Myocyte (in vitro differentiated cells): ENCODE data around the gene UMAD1. TPM values are rescaled to one million over a fixed set of nuclear protein-coding genes. Genes with fewer than 3 reads are reported as not detected.

Source experiments
- DNase-seq: peaks from one replicate; pipeline ENCODE4 v3.0.0-alpha.2; 2012; ENCODE audit warnings: low read depth
- polyA plus RNA-seq: library from polyadenylated mRNA; unstranded; fragments of >200 nt; gene quantifications from one replicate; pipeline ENCODE4 v1.2.1, GENCODE V29; 2012; ENCODE audit warnings: missing spikeins
- total RNA-seq: library from RNA; depleted of rRNA; stranded (reverse); fragments of >200 nt; gene quantifications from 2 replicates; pipeline ENCODE4 v1.2.3, GENCODE V29; 2014

Gene UMAD1
- 15.5 and 17.5 TPM in 2 replicates for total RNA-seq
- 7.3 TPM for polyA plus RNA-seq

- peak; percentile 100 for DNase-seq
These were observed at the start of gene UMAD1 for GRCh38 chr7:7640221-7641128. Gene UMAD1 (plus strand): TSS chr7:7640752. CDS start chr7:7673372, 32,620 bp downstream.

DNA sequence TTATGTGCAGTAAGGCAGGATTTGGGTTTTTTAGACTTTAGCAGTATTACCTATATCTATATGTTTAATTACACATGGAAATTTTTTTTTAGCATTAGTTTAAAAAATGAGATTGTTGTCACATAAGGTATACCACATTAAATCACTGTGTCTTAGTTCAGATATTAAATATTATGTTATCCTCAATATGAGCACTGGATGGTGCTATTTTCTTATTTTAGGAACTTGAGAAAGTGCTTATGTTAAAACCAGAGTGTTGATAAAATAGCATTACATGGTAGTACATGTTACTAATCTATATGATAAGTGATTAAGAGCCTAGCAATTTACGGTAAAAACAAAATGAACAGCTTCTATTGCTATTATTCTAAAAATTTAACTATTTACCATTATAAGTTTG lies 45.1 kb upstream of the UMAD1 start:
- peak; percentile 56 for DNase-seq

- peak; percentile 67 for DNase-seq
These were observed 44.4 kb upstream of the UMAD1 start for GRCh38 chr7:7596176-7596575.

GRCh38 chr7:7607010-7607409 lies 33.5 kb upstream of the UMAD1 start:
- DNase-seq: no peak

GRCh38 chr7:7609330-7609729 lies 31.2 kb upstream of the UMAD1 start:
- no peak for DNase-seq

DNA sequence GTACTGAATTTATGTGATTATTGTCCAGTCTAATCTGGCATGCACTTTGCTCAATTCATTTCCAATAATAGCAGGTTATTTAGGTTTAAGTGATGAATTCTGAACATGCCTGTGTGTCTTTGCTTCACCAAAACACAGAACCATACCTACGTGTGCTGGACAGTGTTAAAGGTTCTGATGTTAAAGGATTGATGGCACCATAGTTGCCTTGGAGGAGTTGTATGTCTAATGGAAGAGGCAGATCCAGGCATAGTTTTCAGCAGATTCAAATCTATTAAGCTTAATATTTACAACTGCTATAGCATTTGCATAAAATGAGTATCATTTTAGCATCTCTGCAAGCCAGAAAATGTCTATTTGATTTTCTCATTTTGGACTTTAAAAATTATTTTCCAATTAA lies 28.0 kb upstream of the UMAD1 start:
- no peak for DNase-seq

DNA sequence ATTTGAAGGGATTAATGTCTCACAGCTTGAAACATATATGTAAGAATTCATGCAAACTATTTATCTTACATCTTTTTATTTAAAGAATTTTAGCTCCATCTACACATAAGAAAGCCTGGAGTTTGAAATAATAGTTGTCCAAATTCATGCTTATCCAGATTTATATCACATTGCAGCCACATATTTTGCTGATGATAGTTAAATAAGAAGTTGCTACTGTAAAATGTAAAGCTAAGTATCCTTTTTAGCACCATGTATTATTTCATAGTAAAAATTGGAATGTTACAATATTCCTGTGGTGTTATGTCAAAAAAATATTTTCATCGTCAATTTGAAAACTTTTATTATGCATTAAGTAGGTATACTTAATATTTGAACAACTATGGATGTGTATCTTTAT lies 27.3 kb upstream of the UMAD1 start:
- no peak for DNase-seq

DNA sequence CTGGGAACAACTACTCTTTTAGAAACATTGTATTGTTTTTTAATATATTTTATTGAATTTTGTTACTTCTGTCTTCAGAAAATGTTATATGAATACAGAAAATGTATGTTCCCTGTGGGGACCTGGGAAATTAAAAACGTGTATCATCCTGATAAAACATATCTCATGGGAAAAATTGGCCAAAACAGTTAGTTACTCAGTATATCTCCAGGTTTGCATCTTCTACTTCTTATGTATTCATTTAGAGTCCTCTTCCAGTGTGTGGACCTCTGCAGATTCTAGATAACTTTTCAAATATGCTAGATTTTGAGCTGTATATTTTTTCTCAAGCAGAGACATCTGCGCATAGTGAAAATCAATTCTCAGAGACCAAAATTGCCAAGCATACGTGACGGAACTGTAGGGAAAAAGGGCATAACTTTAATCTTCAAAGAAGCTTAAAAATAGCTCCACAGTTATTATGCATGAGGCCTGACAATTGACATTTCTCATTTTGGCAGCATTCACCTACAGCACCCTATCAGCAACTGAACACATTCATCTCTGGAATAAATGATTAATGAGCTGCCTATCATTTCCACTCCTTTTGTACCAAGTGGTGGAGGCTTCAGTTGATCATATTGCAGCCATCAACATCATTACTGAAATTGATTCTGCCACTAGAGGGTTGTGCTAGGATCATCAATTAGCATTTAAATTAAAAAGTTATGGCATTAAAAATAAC lies 26.4 kb upstream of the UMAD1 start:
- DNase-seq: no peak

DNA sequence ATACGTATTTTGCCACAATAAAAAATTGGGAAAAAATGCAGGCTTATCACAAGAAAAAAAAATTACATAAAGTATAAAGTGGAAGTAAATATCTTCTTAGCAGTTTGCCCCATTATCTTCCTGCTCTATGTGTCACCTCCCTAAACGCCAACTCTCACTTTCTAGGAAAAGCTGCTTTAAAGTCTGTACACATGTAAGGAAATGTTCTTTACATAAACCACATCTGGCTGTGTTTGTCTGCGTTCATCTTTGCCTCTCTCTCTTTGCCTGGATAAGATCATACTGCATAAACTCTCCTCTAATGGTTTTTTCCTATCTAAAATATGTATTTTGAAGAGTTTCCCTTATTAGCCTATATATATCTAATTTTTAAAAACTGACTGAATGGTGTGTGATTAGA lies 23.0 kb upstream of the UMAD1 start:
- DNase-seq: no peak

- DNase-seq: no peak
These were observed 22.1 kb upstream of the UMAD1 start for GRCh38 chr7:7618410-7618809.

DNA sequence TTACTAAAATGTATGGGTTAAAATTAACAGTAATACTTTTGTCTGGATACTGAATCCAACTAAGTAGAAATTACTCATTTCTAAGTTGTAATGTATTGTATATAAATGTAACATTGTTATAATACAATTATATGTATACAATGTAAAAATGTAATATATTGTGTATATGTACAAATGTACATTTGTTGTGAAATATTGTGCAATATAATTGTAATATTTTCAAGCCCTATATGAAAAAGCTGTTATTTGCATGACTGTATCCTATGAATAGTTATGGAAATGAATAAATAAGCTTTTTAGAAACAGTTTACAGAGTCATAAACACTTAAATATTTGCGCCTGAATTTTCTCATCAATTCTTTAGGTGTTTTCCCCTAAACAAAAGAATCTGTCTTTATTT lies 20.3 kb upstream of the UMAD1 start:
- no peak for DNase-seq

DNA sequence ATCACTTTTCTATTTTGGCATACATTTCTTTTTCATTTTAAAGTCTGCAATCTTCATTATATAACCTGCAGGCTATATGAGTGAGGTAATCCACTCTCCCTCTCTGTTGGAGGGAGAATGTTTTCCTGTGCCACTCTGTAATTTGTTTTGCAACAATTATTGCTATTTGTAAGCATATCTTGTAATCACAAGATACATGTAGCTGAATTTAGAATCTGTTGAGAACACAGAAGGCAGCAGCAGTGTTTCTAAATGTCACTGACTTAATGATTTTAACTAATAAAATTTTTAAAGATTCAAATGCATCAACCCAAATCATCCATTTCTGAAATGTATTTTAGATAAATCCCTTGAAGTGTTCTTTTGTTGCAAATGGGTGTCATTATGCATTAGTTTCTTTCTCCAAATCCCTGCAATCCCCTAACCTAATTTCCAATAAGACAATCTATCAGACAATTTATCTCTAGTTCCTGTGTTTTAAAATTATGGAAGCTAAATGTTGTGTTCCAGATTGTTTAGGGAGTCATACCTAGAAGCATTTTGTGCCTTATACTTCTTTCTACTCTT lies 19.8 kb upstream of the UMAD1 start:
- DNase-seq: no peak

DNA sequence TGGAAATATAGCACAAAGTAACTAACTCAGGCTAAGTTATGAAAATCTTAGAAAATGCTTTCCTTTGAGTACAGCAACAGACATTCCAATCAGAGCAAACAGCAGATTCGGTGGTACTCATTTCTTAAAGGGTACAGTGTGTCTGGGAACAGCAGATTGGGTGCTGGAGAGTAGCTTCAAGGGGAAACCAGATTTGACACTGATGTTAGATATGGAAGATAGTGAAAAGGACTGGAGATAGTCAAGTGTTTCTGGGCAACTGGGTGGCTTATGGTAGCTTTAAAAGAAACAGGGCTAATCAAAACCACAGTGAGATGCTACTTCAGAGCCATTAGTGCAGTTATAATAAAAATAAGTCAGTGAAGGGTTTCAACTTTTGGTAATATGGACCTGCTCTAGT lies 12.1 kb upstream of the UMAD1 start:
- DNase-seq: no peak

- no peak for DNase-seq
These were observed 9.8 kb upstream of the UMAD1 start for GRCh38 chr7:7630626-7631329.

- peak; percentile 7 for DNase-seq
These were observed 1.1 kb upstream of the UMAD1 start for GRCh38 chr7:7639421-7639820.

GRCh38 chr7:7639847-7640220 lies 718 bp upstream of the UMAD1 start:
- DNase-seq: peak; percentile 20

- no peak for DNase-seq
These were observed 644 bp downstream of the UMAD1 start for GRCh38 chr7:7641129-7641663.

DNA sequence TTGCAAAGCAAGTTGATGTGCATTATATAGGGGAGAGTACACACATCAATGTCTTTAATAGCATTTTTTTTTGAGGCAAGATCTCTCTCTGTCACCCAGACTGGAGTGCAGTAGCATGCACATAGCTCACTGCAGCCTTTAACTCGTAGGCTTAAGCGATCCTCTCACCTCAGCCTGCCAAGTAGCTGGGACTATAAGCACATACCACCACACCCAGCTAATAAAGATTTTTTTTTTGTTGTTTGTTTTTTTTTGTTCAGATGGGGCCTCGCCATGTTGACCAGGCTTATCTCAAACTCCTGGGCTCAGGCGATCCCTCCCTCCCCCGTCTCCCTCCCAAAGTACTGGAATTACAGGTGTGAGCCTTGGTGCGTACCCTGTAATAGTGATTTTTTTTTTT lies 1.5 kb downstream of the UMAD1 start:
- DNase-seq: no peak

GRCh38 chr7:7647495-7648036 lies 7.0 kb downstream of the UMAD1 start:
- no peak for DNase-seq

GRCh38 chr7:7650682-7651206 lies 10.2 kb downstream of the UMAD1 start:
- no peak for DNase-seq

DNA sequence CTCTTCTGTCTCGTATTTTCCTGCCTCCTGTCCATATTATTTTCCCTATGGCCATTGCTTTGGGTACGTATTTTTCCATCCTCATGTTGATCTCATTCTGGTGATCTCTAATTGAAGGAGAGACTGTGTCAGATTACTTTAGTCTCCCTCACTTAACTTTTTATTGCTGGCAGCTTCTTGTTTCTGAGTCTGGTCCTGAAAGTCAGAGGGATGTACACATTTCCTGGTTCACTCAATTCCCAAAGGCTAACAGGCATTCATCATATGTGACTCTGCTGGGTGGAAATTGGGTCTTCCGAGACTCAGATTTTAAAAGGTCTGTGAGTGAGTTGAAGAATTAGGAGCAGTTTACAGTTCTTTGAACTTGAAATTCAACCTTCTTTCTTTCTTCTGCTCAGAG lies 10.9 kb downstream of the UMAD1 start:
- no peak for DNase-seq
